Astrocyte (in vitro differentiated cells and primary cell): ENCODE results near the gene SEMA6B.

Experiments used
- EZH2 ChIP-seq: IDR thresholded peaks from 2 replicates; pipeline ENCODE4 v1.6.1; 2012; ENCODE audit warnings: mild to moderate bottlenecking, low read length, inconsistent platforms; ENCODE audit not compliant: insufficient read depth
- TF ChIP-seq, protein P1 (sequence below): IDR thresholded peaks from 2 replicates; pipeline ENCODE4 v1.5.1; 2011; ENCODE audit warnings: low read depth, mild to moderate bottlenecking, inconsistent platforms, low read length, moderate library complexity; ENCODE audit not compliant: insufficient read depth

DNA sequence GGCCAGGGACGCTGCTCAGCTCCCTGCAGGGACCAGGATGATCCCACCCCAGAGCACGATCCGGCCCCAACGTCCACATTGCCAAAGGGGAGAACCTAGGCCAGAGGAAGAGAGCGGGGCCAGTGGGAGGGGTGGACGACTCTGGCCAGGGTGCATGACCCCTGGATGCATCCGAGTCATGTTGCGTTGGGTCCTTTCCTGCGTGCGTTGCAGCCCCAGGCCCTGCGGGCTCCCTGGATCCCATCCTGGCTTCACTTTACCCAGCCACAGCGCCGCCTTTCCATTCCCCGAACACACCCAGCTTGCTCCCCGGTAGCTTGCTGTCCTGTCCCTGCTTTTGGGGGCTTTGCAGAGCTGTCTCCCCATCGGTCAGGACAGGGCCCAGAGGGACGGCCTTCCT, 51.7 kb downstream of the SEMA6B start:
- TF ChIP-seq, protein P1, sequence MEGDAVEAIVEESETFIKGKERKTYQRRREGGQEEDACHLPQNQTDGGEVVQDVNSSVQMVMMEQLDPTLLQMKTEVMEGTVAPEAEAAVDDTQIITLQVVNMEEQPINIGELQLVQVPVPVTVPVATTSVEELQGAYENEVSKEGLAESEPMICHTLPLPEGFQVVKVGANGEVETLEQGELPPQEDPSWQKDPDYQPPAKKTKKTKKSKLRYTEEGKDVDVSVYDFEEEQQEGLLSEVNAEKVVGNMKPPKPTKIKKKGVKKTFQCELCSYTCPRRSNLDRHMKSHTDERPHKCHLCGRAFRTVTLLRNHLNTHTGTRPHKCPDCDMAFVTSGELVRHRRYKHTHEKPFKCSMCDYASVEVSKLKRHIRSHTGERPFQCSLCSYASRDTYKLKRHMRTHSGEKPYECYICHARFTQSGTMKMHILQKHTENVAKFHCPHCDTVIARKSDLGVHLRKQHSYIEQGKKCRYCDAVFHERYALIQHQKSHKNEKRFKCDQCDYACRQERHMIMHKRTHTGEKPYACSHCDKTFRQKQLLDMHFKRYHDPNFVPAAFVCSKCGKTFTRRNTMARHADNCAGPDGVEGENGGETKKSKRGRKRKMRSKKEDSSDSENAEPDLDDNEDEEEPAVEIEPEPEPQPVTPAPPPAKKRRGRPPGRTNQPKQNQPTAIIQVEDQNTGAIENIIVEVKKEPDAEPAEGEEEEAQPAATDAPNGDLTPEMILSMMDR = no peak
- no peak for TF ChIP-seq EZH2
